Caco-2 (cell line): ENCODE data around the gene PROX1. TPM values are rescaled to one million over a fixed set of nuclear protein-coding genes. Genes with fewer than 3 reads are reported as not detected.

Source experiments
- BruUV-seq: library from RNA; stranded (reverse); fragments of 400-500 nt; replicated peaks from 2 replicates; lab custom pipeline; 2021; lab: Mats Ljungman, UMichigan
- CTCF ChIA-PET: fragments of 300-600 bp; sonication (Branson Sonifier 250); formaldehyde crosslinking; loops from one replicate; lab custom pipeline; 2022; ENCODE audit warnings: antibody characterized with exemption; lab: Charles Lee
- POLR2A ChIA-PET: fragments of 300-600 bp; sonication (Branson Sonifier 250); formaldehyde crosslinking; loops from one replicate; lab custom pipeline; 2022; ENCODE audit warnings: antibody characterized with exemption; lab: Charles Lee
- DNase-seq, 2 experiments: peaks; one replicate each; pipeline versions ENCODE4 v3.0.0 to v3.0.0-alpha.2; 2020 to 2022
- H3K27me3 ChIP-seq: replicated peaks from 2 replicates; pipeline ENCODE4 v1.6.0; 2011; ENCODE audit warnings: low read length; ENCODE audit not compliant: control insufficient read depth, insufficient read depth
- H3K36me3 ChIP-seq: 2 replicates; pipeline ENCODE4 v1.5.1; 2011; ENCODE audit warnings: low read length; ENCODE audit not compliant: control insufficient read depth, insufficient read depth
- H3K4me1 ChIP-seq: fragments of 250-450 bp; sonication (Bioruptor Pico); 2 replicates; pipeline ENCODE4 v1.5.1; 2020; ENCODE audit warnings: mild to moderate bottlenecking
- H3K4me3 ChIP-seq: 2 replicates; pipeline ENCODE4 v1.5.1; 2011; ENCODE audit warnings: low read depth, mild to moderate bottlenecking, control low read depth, low read length
- H3K9me3 ChIP-seq: fragments of 250-450 bp; sonication (Bioruptor Pico); 2 replicates; pipeline ENCODE4 v1.5.1; 2020; ENCODE audit warnings: mild to moderate bottlenecking, moderate library complexity
- H3K27ac Mint-ChIP-seq: one replicate; pipeline ENCODE4 v1.8.0; 2022; ENCODE audit warnings: mixed read lengths; ENCODE audit not compliant: unreplicated experiment
- H3K27me3 Mint-ChIP-seq: one replicate; pipeline ENCODE4 v1.8.0; 2022; ENCODE audit warnings: mixed read lengths; ENCODE audit not compliant: insufficient read depth, unreplicated experiment
- H3K36me3 Mint-ChIP-seq: one replicate; pipeline ENCODE4 v1.8.0; 2022; ENCODE audit warnings: mild to moderate bottlenecking, mixed read lengths; ENCODE audit not compliant: insufficient read depth, unreplicated experiment
- H3K4me1 Mint-ChIP-seq: one replicate; pipeline ENCODE4 v1.8.0; 2022; ENCODE audit warnings: low read depth, mixed read lengths; ENCODE audit not compliant: unreplicated experiment
- H3K4me3 Mint-ChIP-seq: one replicate; pipeline ENCODE4 v1.8.0; 2022; ENCODE audit warnings: mild to moderate bottlenecking, moderate library complexity, mixed read lengths; ENCODE audit not compliant: unreplicated experiment
- H3K9me3 Mint-ChIP-seq: one replicate; pipeline ENCODE4 v1.8.0; 2022; ENCODE audit warnings: mixed read lengths; ENCODE audit not compliant: unreplicated experiment
- CTCF ChIP-seq, 2 experiments: fragments of 200-600 bp in 1 of 2; IDR thresholded peaks; 1 replicate in 1 of 2; 2 replicates in 1 of 2; pipeline versions ENCODE4 v1.5.1 to v1.8.0; 2011 to 2022; ENCODE audit warnings: antibody characterized with exemption in 1 of 2, control low read depth in 1 of 2, inconsistent platforms in 1 of 2, low read depth in 1 of 2, low read length in 1 of 2, mild to moderate bottlenecking in 1 of 2, moderate library complexity in 1 of 2; ENCODE audit not compliant: insufficient read depth in 1 of 2, severe bottlenecking in 1 of 2, unreplicated experiment in 1 of 2
- intact Hi-C: fragments of 100-400 bp; cut with micrococcal nuclease; formaldehyde crosslinking; loops from one replicate; pipeline ENCODE4 v1.10.0; 2022; ENCODE audit not compliant: unreplicated experiment
- total RNA-seq: library from RNA; stranded (reverse); gene quantifications from 2 replicates; pipeline ENCODE4 v1.2.3, GENCODE V29; 2022

The PROX1 gene
- total RNA-seq, 1 experiment from 2014 or later = 17.6 TPM

GRCh38 chr1:214043167-214043566 lies 55.4 kb downstream of the PROX1 start:
- intact Hi-C loops = no loop called here
- POLR2A ChIA-PET = no interaction called here
- Mint-ChIP-seq H3K36me3 (no peaks in the 10 kb centered on the region), H3K4me3 (no peak overlapping the region), H3K9me3 (peaks cover 11% of the 10 kb centered on the region), H3K4me1 (peaks cover 13% of the 10 kb centered on the region), H3K27ac (no peak overlapping the region), H3K27me3 (no peaks in the 10 kb centered on the region)
- no peak overlapping the region for H3K4me3 ChIP-seq
- no peaks in the 10 kb centered on the region for H3K27me3 ChIP-seq
- CTCF ChIA-PET = no interaction called here
- H3K4me1 ChIP-seq = peaks cover 17% of the 10 kb centered on the region
- peaks cover 5% of the 10 kb centered on the region for H3K9me3 ChIP-seq
- no TSS peak for BruUV-seq
- no peak for DNase-seq
- no peak for TF ChIP-seq CTCF (IDR thresholded peaks at IDR 0.05; ENCODE audit: insufficient read depth in 1 of 2, low read depth in 1 of 2, low read length in 1 of 2, severe bottlenecking in 1 of 2, unreplicated experiment in 1 of 2)
- no peaks in the 10 kb centered on the region for H3K36me3 ChIP-seq

- Histone ChIP-seq H3K4me1 (peaks cover 11% of the 10 kb centered on the region), H3K4me3 (no peak overlapping the region), H3K27me3 (no peaks in the 10 kb centered on the region), H3K36me3 (no peaks in the 10 kb centered on the region), H3K9me3 (peaks cover 7% of the 10 kb centered on the region)
- no peak for TF ChIP-seq CTCF (IDR thresholded peaks at IDR 0.05; ENCODE audit: insufficient read depth in 1 of 2, low read depth in 1 of 2, low read length in 1 of 2, severe bottlenecking in 1 of 2, unreplicated experiment in 1 of 2)
- no peaks in the 10 kb centered on the region for H3K27me3 Mint-ChIP-seq
- no peaks in the 10 kb centered on the region for H3K36me3 Mint-ChIP-seq
- H3K9me3 Mint-ChIP-seq = peaks cover 19% of the 10 kb centered on the region
- no peak for DNase-seq
- CTCF ChIA-PET = no interaction called here
- no peak overlapping the region for H3K4me3 Mint-ChIP-seq
- intact Hi-C loops = no loop called here
- H3K4me1 Mint-ChIP-seq = peaks cover 15% of the 10 kb centered on the region
- no peak overlapping the region for H3K27ac Mint-ChIP-seq
- POLR2A ChIA-PET = no interaction called here
- no TSS peak for BruUV-seq
Observed at GRCh38 chr1:214044438-214045214, 56.9 kb downstream of the PROX1 start.

- TF ChIP-seq CTCF (IDR thresholded peaks at IDR 0.05; ENCODE audit: insufficient read depth in 1 of 2, low read depth in 1 of 2, low read length in 1 of 2, severe bottlenecking in 1 of 2, unreplicated experiment in 1 of 2) = no peak
- ChIA-PET POLR2A (interaction anchor here (0.5 to 1.0 kb wide), 2 partner anchors 23 to 752 kb away, joined by 3 read pairs; no protein-coding TSS in a partner anchor), CTCF (interaction anchor here (0.5 to 1.0 kb wide), 4 partner anchors 11 to 278 kb away, joined by 3 to 5 read pairs (median 4); no protein-coding TSS in a partner anchor)
- no peak overlapping the region for H3K4me3 ChIP-seq
- no TSS peak for BruUV-seq
- no peaks in the 10 kb centered on the region for H3K36me3 Mint-ChIP-seq
- no peaks in the 10 kb centered on the region for H3K36me3 ChIP-seq
- H3K4me1 Mint-ChIP-seq = peaks cover 25% of the 10 kb centered on the region
- peak overlapping the region; percentile 0 for H3K4me3 Mint-ChIP-seq
- H3K27me3 ChIP-seq = no peaks in the 10 kb centered on the region
- peaks cover 27% of the 10 kb centered on the region for H3K4me1 ChIP-seq
- peaks cover 7% of the 10 kb centered on the region for H3K9me3 ChIP-seq
- H3K9me3 Mint-ChIP-seq = peaks cover 19% of the 10 kb centered on the region
- no peaks in the 10 kb centered on the region for H3K27me3 Mint-ChIP-seq
- intact Hi-C loops = loop anchor here (2.0 to 5.0 kb wide), 2 partner anchors 62 to 72 kb away; no protein-coding TSS in a partner anchor
- peak overlapping the region; percentile 5 for H3K27ac Mint-ChIP-seq
- DNase-seq = peak; percentile 74 to 76
Observed at GRCh38 chr1:214050513-214051401, 63.0 kb downstream of the PROX1 start.
